Measurements from ENCODE around the gene ASS1. TPM values are rescaled to one million over a fixed set of nuclear protein-coding genes. Genes with fewer than 3 reads are reported as not detected.

Gene ASS1
- total and polyA plus RNA-seq, 2 of the 13 experiments (the other 11 are each of a cell fraction or from before 2014, with no cell fraction given): 77.6 to 122 TPM

DNA sequence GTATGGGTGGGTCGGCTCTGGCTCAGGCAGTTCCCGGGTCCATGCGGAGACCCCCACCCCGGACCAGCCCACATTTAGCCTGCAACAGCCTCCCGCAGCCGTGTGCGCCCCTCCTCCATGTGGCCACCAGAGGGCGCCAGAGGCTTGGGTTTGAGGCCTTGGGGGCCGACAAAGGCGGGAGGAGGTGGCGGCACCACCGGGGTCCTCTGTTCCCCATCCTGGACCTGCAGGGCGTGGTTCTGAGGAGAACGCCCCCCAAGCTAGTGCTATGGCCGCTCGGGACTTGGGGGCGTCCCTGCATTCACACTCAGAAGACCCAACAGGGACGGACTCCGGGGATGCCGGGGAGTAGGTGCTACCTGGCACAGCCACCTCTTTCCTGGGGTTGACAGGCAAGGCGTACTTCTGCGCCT is 16.5 kb downstream of the ASS1 start (continued):
- TF ChIP-seq, protein P1, sequence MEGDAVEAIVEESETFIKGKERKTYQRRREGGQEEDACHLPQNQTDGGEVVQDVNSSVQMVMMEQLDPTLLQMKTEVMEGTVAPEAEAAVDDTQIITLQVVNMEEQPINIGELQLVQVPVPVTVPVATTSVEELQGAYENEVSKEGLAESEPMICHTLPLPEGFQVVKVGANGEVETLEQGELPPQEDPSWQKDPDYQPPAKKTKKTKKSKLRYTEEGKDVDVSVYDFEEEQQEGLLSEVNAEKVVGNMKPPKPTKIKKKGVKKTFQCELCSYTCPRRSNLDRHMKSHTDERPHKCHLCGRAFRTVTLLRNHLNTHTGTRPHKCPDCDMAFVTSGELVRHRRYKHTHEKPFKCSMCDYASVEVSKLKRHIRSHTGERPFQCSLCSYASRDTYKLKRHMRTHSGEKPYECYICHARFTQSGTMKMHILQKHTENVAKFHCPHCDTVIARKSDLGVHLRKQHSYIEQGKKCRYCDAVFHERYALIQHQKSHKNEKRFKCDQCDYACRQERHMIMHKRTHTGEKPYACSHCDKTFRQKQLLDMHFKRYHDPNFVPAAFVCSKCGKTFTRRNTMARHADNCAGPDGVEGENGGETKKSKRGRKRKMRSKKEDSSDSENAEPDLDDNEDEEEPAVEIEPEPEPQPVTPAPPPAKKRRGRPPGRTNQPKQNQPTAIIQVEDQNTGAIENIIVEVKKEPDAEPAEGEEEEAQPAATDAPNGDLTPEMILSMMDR (CRISPR knock-in tag; IDR thresholded peaks at IDR 0.05): peak; percentile 99
- TF ChIP-seq ZNF577 (CRISPR knock-in tag; IDR thresholded peaks at IDR 0.05; ENCODE audit: borderline replicate concordance, low read depth) (no peak), RFXAP (CRISPR knock-in tag; IDR thresholded peaks at IDR 0.05; ENCODE audit: borderline replicate concordance) (no peak), ZNF552 (CRISPR knock-in tag; IDR thresholded peaks at IDR 0.05; ENCODE audit: borderline replicate concordance) (no peak), NR2F6 (IDR thresholded peaks at IDR 0.05) (no peak), NR2F6 (CRISPR knock-in tag; IDR thresholded peaks at IDR 0.05) (no peak), MIER2 (CRISPR knock-in tag; IDR thresholded peaks at IDR 0.05) (no peak), SALL1 (CRISPR knock-in tag; IDR thresholded peaks at IDR 0.05) (no peak; the same call in 1 of the 2 replicates), NFKB2 (CRISPR knock-in tag; IDR thresholded peaks at IDR 0.05; ENCODE audit: borderline replicate concordance) (peak; percentile 40; the same call in 1 of the 2 replicates), SOX13 (IDR thresholded peaks at IDR 0.05) (no peak), SOX13 (CRISPR knock-in tag; conservative IDR thresholded peaks at IDR 0.05 in 1 of 2, IDR thresholded peaks at IDR 0.05 in 1 of 2) (no peak), ZNF607 (CRISPR knock-in tag; IDR thresholded peaks at IDR 0.05; ENCODE audit: borderline replicate concordance) (no peak), ZSCAN29 (CRISPR knock-in tag; conservative IDR thresholded peaks at IDR 0.05) (no peak)
- TF ChIP-seq, protein P2, sequence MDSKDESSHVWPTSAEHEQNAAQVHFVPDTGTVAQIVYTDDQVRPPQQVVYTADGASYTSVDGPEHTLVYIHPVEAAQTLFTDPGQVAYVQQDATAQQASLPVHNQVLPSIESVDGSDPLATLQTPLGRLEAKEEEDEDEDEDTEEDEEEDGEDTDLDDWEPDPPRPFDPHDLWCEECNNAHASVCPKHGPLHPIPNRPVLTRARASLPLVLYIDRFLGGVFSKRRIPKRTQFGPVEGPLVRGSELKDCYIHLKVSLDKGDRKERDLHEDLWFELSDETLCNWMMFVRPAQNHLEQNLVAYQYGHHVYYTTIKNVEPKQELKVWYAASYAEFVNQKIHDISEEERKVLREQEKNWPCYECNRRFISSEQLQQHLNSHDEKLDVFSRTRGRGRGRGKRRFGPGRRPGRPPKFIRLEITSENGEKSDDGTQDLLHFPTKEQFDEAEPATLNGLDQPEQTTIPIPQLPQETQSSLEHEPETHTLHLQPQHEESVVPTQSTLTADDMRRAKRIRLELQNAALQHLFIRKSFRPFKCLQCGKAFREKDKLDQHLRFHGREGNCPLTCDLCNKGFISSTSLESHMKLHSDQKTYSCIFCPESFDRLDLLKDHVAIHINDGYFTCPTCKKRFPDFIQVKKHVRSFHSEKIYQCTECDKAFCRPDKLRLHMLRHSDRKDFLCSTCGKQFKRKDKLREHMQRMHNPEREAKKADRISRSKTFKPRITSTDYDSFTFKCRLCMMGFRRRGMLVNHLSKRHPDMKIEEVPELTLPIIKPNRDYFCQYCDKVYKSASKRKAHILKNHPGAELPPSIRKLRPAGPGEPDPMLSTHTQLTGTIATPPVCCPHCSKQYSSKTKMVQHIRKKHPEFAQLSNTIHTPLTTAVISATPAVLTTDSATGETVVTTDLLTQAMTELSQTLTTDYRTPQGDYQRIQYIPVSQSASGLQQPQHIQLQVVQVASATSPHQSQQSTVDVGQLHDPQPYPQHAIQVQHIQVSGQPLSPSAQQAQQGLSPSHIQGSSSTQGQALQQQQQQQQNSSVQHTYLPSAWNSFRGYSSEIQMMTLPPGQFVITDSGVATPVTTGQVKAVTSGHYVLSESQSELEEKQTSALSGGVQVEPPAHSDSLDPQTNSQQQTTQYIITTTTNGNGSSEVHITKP (CRISPR knock-in tag; IDR thresholded peaks at IDR 0.05; ENCODE audit: low read depth): no peak
- TF ChIP-seq, protein P3, sequence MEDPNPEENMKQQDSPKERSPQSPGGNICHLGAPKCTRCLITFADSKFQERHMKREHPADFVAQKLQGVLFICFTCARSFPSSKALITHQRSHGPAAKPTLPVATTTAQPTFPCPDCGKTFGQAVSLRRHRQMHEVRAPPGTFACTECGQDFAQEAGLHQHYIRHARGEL (CRISPR knock-in tag; IDR thresholded peaks at IDR 0.05): 0 out of 2 replicates have a peak, but pooled peaks have one; percentile 52
- TF ChIP-seq, protein P4, sequence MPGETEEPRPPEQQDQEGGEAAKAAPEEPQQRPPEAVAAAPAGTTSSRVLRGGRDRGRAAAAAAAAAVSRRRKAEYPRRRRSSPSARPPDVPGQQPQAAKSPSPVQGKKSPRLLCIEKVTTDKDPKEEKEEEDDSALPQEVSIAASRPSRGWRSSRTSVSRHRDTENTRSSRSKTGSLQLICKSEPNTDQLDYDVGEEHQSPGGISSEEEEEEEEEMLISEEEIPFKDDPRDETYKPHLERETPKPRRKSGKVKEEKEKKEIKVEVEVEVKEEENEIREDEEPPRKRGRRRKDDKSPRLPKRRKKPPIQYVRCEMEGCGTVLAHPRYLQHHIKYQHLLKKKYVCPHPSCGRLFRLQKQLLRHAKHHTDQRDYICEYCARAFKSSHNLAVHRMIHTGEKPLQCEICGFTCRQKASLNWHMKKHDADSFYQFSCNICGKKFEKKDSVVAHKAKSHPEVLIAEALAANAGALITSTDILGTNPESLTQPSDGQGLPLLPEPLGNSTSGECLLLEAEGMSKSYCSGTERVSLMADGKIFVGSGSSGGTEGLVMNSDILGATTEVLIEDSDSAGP (CRISPR knock-in tag; IDR thresholded peaks at IDR 0.05; ENCODE audit: borderline replicate concordance): 0 out of 2 replicates have a peak, but pooled peaks have one; percentile 18
- TF ChIP-seq, protein P5, sequence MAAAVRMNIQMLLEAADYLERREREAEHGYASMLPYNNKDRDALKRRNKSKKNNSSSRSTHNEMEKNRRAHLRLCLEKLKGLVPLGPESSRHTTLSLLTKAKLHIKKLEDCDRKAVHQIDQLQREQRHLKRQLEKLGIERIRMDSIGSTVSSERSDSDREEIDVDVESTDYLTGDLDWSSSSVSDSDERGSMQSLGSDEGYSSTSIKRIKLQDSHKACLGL (CRISPR knock-in tag; IDR thresholded peaks at IDR 0.05): no peak; the same call in 1 of the 2 replicates
- TF ChIP-seq, protein P6, sequence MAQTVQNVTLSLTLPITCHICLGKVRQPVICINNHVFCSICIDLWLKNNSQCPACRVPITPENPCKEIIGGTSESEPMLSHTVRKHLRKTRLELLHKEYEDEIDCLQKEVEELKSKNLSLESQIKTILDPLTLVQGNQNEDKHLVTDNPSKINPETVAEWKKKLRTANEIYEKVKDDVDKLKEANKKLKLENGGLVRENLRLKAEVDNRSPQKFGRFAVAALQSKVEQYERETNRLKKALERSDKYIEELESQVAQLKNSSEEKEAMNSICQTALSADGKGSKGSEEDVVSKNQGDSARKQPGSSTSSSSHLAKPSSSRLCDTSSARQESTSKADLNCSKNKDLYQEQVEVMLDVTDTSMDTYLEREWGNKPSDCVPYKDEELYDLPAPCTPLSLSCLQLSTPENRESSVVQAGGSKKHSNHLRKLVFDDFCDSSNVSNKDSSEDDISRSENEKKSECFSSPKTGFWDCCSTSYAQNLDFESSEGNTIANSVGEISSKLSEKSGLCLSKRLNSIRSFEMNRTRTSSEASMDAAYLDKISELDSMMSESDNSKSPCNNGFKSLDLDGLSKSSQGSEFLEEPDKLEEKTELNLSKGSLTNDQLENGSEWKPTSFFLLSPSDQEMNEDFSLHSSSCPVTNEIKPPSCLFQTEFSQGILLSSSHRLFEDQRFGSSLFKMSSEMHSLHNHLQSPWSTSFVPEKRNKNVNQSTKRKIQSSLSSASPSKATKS (CRISPR knock-in tag; IDR thresholded peaks at IDR 0.05): no peak

Data from HepG2 (cell line).